Measurements from ENCODE around the gene FGF7. TPM values are rescaled to one million over a fixed set of nuclear protein-coding genes. Genes with fewer than 3 reads are reported as not detected.

FGF7 gene
- total and polyA plus RNA-seq, 10 of the 15 experiments (the other 5 are each of a cell fraction or from before 2014, with no cell fraction given) = 0.08 TPM; not detected in 9

GRCh38 chr15:49412797-49413196 is 10.2 kb upstream of the FGF7 start:
- H3K9ac ChIP-seq (ENCODE audit: control insufficient read depth, insufficient read depth, low read length) = no peak overlapping the region
- RAD21 ChIA-PET (ENCODE audit: unreplicated experiment) = no interaction called here
- POLR2A ChIA-PET = no interaction called here
- CTCF ChIA-PET = interaction anchor here (1.3 kb wide), 1 partner anchor 551 kb away, joined by 3 read pairs; no protein-coding TSS in a partner anchor
- no peak overlapping the region for H2AFZ ChIP-seq (ENCODE audit: control insufficient read depth, low read depth, low read length)
- SMC1A ChIA-PET (ENCODE audit: uncharacterized antibody, unreplicated experiment) = interaction anchor here (1.5 kb wide), 1 partner anchor 9 kb away, joined by 5 read pairs; no protein-coding TSS in a partner anchor
- no TSS peak for BruUV-seq (replicated peaks)
- in situ Hi-C loops (cut with MboI) (no loop called here), intact Hi-C loops (cut with micrococcal nuclease; ENCODE audit: unreplicated experiment) (no loop called here)
- no peak overlapping the region for H3K4me2 ChIP-seq (ENCODE audit: control insufficient read depth, insufficient read depth)
- no peaks in the 10 kb centered on the region for H4K20me1 ChIP-seq (ENCODE audit: control insufficient read depth, insufficient read depth)
- TF ChIP-seq GABPA (IDR thresholded peaks at IDR 0.05; ENCODE audit: low read depth) = no peak
- DNase-seq (ENCODE audit: low read depth, low spot score) = no peak
- H3K27ac ChIP-seq (ENCODE audit: control insufficient read depth, insufficient read depth) = no peak overlapping the region
- ATAC-seq = no peak
- no peak for FAIRE-seq
- H3K79me2 ChIP-seq (ENCODE audit: control insufficient read depth, insufficient read depth, low read length) = no peaks in the 10 kb centered on the region
- no peaks in the 10 kb centered on the region for H3K36me3 ChIP-seq (ENCODE audit: control insufficient read depth in 2 of 2, insufficient read depth in 2 of 2, low read length in 1 of 2)
- H3K4me3 ChIP-seq = no peak overlapping the region
- no peaks in the 10 kb centered on the region for H3K27me3 ChIP-seq (replicated peaks in 1 of 2; ENCODE audit: control insufficient read depth in 2 of 2, insufficient read depth in 2 of 2, low read length in 1 of 2)
- H3K4me1 ChIP-seq (ENCODE audit: control insufficient read depth, insufficient read depth, low read length) = no peaks in the 10 kb centered on the region
- no peaks in the 10 kb centered on the region for H3K9me3 ChIP-seq (replicated peaks; ENCODE audit: control insufficient read depth, insufficient read depth, low read length)

DNA sequence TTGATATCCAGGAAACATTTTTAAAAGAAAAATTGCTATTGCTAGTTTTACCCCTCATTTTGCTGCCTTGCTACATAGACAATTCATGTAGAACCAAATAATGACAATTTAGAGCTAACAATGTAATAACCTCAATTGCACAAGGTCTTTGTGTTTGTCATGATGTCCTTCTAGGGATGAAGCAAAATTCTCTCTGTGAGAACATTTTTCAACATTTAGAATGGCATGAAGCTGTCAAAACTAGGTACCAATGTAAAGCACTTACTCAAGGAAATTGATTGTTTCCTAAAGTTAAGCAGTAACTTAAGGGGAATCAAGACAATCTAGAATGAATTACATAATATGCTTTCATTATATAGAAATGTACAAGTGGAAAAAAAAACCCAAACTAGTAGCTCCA is 7.9 kb upstream of the FGF7 start:
- FAIRE-seq (no peak), DNase-seq (ENCODE audit: low read depth, low spot score) (no peak), ATAC-seq (no peak)
- in situ Hi-C loops (cut with MboI) = no loop called here
- RAD21 ChIA-PET (ENCODE audit: unreplicated experiment) = no interaction called here
- POLR2A ChIA-PET = no interaction called here
- BruUV-seq (replicated peaks) = no TSS peak
- no peaks in the 10 kb centered on the region for H3K9me3 ChIP-seq (replicated peaks; ENCODE audit: control insufficient read depth, insufficient read depth, low read length)
- H3K36me3 ChIP-seq (ENCODE audit: control insufficient read depth in 2 of 2, insufficient read depth in 2 of 2, low read length in 1 of 2) = no peaks in the 10 kb centered on the region
- no peak overlapping the region for H3K4me2 ChIP-seq (ENCODE audit: control insufficient read depth, insufficient read depth)
- H3K79me2 ChIP-seq (ENCODE audit: control insufficient read depth, insufficient read depth, low read length) = no peaks in the 10 kb centered on the region
- intact Hi-C loops (cut with micrococcal nuclease; ENCODE audit: unreplicated experiment) = no loop called here
- no peak overlapping the region for H3K27ac ChIP-seq (ENCODE audit: control insufficient read depth, insufficient read depth)
- no peaks in the 10 kb centered on the region for H4K20me1 ChIP-seq (ENCODE audit: control insufficient read depth, insufficient read depth)
- H3K9ac ChIP-seq (ENCODE audit: control insufficient read depth, insufficient read depth, low read length) = no peak overlapping the region
- no peaks in the 10 kb centered on the region for H3K27me3 ChIP-seq (replicated peaks in 1 of 2; ENCODE audit: control insufficient read depth in 2 of 2, insufficient read depth in 2 of 2, low read length in 1 of 2)
- H2AFZ ChIP-seq (ENCODE audit: control insufficient read depth, low read depth, low read length) = no peak overlapping the region
- SMC1A ChIA-PET (ENCODE audit: uncharacterized antibody, unreplicated experiment) = no interaction called here
- no peak overlapping the region for H3K4me3 ChIP-seq
- CTCF ChIA-PET = interaction anchor here (1.0 to 1.3 kb wide), 2 partner anchors 554 to 1057 kb away, joined by 3 to 4 read pairs; no protein-coding TSS in a partner anchor
- H3K4me1 ChIP-seq (ENCODE audit: control insufficient read depth, insufficient read depth, low read length) = no peaks in the 10 kb centered on the region
- TF ChIP-seq BRCA1 (IDR thresholded peaks at IDR 0.05; ENCODE audit: low read depth, low read length) (no peak), CREB1 (IDR thresholded peaks at IDR 0.05; ENCODE audit: low read depth) (no peak), NR2F1 (conservative IDR thresholded peaks at IDR 0.05) (no peak), RELA (IDR thresholded peaks at IDR 0.05; ENCODE audit: borderline replicate concordance, partially characterized antibody) (no peak), BCL3 (IDR thresholded peaks at IDR 0.05; ENCODE audit: borderline replicate concordance, insufficient read depth, low read depth, low read length, poor library complexity, severe bottlenecking) (no peak), BCLAF1 (IDR thresholded peaks at IDR 0.05) (no peak), CBX5 (IDR thresholded peaks at IDR 0.05; ENCODE audit: low read depth) (no peak)
- TF ChIP-seq, protein P1, sequence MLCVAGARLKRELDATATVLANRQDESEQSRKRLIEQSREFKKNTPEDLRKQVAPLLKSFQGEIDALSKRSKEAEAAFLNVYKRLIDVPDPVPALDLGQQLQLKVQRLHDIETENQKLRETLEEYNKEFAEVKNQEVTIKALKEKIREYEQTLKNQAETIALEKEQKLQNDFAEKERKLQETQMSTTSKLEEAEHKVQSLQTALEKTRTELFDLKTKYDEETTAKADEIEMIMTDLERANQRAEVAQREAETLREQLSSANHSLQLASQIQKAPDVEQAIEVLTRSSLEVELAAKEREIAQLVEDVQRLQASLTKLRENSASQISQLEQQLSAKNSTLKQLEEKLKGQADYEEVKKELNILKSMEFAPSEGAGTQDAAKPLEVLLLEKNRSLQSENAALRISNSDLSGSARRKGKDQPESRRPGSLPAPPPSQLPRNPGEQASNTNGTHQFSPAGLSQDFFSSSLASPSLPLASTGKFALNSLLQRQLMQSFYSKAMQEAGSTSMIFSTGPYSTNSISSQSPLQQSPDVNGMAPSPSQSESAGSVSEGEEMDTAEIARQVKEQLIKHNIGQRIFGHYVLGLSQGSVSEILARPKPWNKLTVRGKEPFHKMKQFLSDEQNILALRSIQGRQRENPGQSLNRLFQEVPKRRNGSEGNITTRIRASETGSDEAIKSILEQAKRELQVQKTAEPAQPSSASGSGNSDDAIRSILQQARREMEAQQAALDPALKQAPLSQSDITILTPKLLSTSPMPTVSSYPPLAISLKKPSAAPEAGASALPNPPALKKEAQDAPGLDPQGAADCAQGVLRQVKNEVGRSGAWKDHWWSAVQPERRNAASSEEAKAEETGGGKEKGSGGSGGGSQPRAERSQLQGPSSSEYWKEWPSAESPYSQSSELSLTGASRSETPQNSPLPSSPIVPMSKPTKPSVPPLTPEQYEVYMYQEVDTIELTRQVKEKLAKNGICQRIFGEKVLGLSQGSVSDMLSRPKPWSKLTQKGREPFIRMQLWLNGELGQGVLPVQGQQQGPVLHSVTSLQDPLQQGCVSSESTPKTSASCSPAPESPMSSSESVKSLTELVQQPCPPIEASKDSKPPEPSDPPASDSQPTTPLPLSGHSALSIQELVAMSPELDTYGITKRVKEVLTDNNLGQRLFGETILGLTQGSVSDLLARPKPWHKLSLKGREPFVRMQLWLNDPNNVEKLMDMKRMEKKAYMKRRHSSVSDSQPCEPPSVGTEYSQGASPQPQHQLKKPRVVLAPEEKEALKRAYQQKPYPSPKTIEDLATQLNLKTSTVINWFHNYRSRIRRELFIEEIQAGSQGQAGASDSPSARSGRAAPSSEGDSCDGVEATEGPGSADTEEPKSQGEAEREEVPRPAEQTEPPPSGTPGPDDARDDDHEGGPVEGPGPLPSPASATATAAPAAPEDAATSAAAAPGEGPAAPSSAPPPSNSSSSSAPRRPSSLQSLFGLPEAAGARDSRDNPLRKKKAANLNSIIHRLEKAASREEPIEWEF (IDR thresholded peaks at IDR 0.05; ENCODE audit: insufficient replicate concordance, low read depth, low read length) = no peak
